ENCODE results near the gene DRP2.
"Not testable (repeated sequence)": the region's sequence is repeated elsewhere in the genome, so short reads cannot be mapped to it uniquely, and the experiment has no call there.

The DRP2 gene

DNA sequence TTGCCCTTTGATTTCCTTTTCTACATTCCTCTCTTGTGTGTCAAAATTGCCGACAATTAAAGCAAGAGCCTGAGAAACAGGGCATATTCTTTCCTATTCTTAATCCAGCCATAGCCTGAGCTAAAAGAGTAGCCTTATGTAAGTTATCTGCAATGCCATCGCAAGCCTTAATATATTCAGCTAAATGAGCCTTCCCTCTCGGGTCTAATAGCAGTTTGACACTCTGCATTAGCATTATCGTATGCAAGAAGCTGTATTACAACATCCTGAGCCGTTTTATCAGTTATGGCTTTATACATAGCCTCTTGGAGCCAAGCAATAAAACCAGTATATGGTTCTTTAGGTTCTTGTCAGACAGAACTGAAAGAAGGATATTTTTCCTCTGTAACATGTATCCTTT is 31.6 kb upstream of the DRP2 start:
- H3K4me2 ChIP-seq (ENCODE audit: low read length); H3K9ac ChIP-seq (ENCODE audit: low read length): not testable (repeated sequence)

GRCh38 chrX:101190736-101191135 is 28.9 kb upstream of the DRP2 start:
- no peak overlapping the region for H3K4me3 ChIP-seq (ENCODE audit: low read depth, low read length, poor library complexity, severe bottlenecking)
- no peak overlapping the region for H3K9ac ChIP-seq (ENCODE audit: low read length)
- H2AFZ ChIP-seq (ENCODE audit: low read length), result no peak overlapping the region
- no peaks in the 10 kb centered on the region for H3K27me3 ChIP-seq (ENCODE audit: insufficient read depth, low read length)
- no peaks in the 10 kb centered on the region for H3K79me2 ChIP-seq (ENCODE audit: insufficient read depth, low read length)
- no peak for TF ChIP-seq CTCF (IDR thresholded peaks at IDR 0.05; ENCODE audit: low read length)
- no peak for TF ChIP-seq EZH2 (IDR thresholded peaks at IDR 0.05; ENCODE audit: borderline replicate concordance, low read length)
- no peak overlapping the region for H3K27ac ChIP-seq (ENCODE audit: low read depth, low read length, poor library complexity, severe bottlenecking)
- no peaks in the 10 kb centered on the region for H3F3A ChIP-seq (ENCODE audit: insufficient read depth, low read length)
- no peaks in the 10 kb centered on the region for H3K9me2 ChIP-seq (ENCODE audit: low read depth, low read length)
- no peak overlapping the region for H3K4me2 ChIP-seq (ENCODE audit: low read length)
- H3K4me1 ChIP-seq (ENCODE audit: insufficient read depth, low read length, severe bottlenecking), result no peaks in the 10 kb centered on the region
- no peaks in the 10 kb centered on the region for H3K9me3 ChIP-seq (ENCODE audit: low read length)
- no peaks in the 10 kb centered on the region for H3K36me3 ChIP-seq (ENCODE audit: insufficient read depth, low read length)
- no peaks in the 10 kb centered on the region for H4K20me1 ChIP-seq (ENCODE audit: insufficient read depth, low read length)

More for the DNA sequence above, 31.6 kb upstream of the DRP2 start:
- H3K36me3 ChIP-seq (ENCODE audit: insufficient read depth, low read length); H3K4me1 ChIP-seq (ENCODE audit: insufficient read depth, low read length, severe bottlenecking); H3K4me3 ChIP-seq (ENCODE audit: low read depth, low read length, poor library complexity, severe bottlenecking); H3F3A ChIP-seq (ENCODE audit: insufficient read depth, low read length); H3K27ac ChIP-seq (ENCODE audit: low read depth, low read length, poor library complexity, severe bottlenecking); H3K9me3 ChIP-seq (ENCODE audit: low read length); H4K20me1 ChIP-seq (ENCODE audit: insufficient read depth, low read length); H3K79me2 ChIP-seq (ENCODE audit: insufficient read depth, low read length); H3K9me2 ChIP-seq (ENCODE audit: low read depth, low read length); H3K27me3 ChIP-seq (ENCODE audit: insufficient read depth, low read length); H2AFZ ChIP-seq (ENCODE audit: low read length): not testable (repeated sequence)

DNA sequence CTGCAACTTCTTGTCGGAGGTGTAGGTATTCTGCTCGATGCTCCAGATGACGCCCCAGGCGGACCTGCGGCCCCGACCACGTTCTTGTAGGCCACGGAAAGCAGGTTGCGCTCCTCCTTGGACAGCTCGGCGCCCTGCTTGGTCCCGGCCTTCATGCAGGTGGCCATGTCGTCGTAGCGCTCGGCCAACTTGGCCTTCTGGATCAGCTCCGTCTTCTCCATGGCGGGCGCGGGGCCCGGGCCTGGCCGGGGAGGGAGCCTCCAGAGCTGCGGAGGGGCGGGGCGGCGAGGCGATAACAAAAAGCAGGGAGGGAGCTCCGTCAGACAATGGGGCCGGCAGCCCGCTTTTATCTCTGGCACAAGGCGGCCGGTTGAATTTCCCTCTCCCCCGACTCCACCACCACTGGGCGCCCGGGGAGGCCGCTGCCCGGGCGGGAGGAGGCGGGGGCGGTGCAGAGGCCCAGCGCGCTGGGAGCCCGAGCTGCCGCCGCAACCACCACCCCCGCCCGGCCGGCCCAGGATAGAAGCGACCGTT is 28.3 kb upstream of the DRP2 start:
- Histone ChIP-seq H3K79me2 (ENCODE audit: insufficient read depth, low read length) (no peaks in the 10 kb centered on the region), H3K4me3 (ENCODE audit: low read depth, low read length, poor library complexity, severe bottlenecking) (no peak overlapping the region), H3K4me1 (ENCODE audit: insufficient read depth, low read length, severe bottlenecking) (no peaks in the 10 kb centered on the region), H2AFZ (ENCODE audit: low read length) (no peak overlapping the region), H3K27ac (ENCODE audit: low read depth, low read length, poor library complexity, severe bottlenecking) (no peak overlapping the region), H3K9me3 (ENCODE audit: low read length) (no peaks in the 10 kb centered on the region), H3K9me2 (ENCODE audit: low read depth, low read length) (no peaks in the 10 kb centered on the region), H4K20me1 (ENCODE audit: insufficient read depth, low read length) (no peaks in the 10 kb centered on the region), H3K9ac (ENCODE audit: low read length) (no peak overlapping the region), H3K27me3 (ENCODE audit: insufficient read depth, low read length) (no peaks in the 10 kb centered on the region), H3K36me3 (ENCODE audit: insufficient read depth, low read length) (no peaks in the 10 kb centered on the region), H3F3A (ENCODE audit: insufficient read depth, low read length) (no peaks in the 10 kb centered on the region), H3K4me2 (ENCODE audit: low read length) (no peak overlapping the region)
- TF ChIP-seq EZH2 (IDR thresholded peaks at IDR 0.05; ENCODE audit: borderline replicate concordance, low read length), result no peak
- no peak for TF ChIP-seq CTCF (IDR thresholded peaks at IDR 0.05; ENCODE audit: low read length)

GRCh38 chrX:101195442-101196173 is 24.0 kb upstream of the DRP2 start:
- Histone ChIP-seq H3K27ac (ENCODE audit: low read depth, low read length, poor library complexity, severe bottlenecking) (no peak overlapping the region), H3K36me3 (ENCODE audit: insufficient read depth, low read length) (no peaks in the 10 kb centered on the region), H3K9me3 (ENCODE audit: low read length) (no peaks in the 10 kb centered on the region), H3K4me3 (ENCODE audit: low read depth, low read length, poor library complexity, severe bottlenecking) (no peak overlapping the region), H3K9ac (ENCODE audit: low read length) (no peak overlapping the region), H3K79me2 (ENCODE audit: insufficient read depth, low read length) (no peaks in the 10 kb centered on the region), H3K4me1 (ENCODE audit: insufficient read depth, low read length, severe bottlenecking) (no peaks in the 10 kb centered on the region), H3F3A (ENCODE audit: insufficient read depth, low read length) (no peaks in the 10 kb centered on the region), H3K27me3 (ENCODE audit: insufficient read depth, low read length) (no peaks in the 10 kb centered on the region), H3K9me2 (ENCODE audit: low read depth, low read length) (no peaks in the 10 kb centered on the region), H2AFZ (ENCODE audit: low read length) (no peak overlapping the region), H3K4me2 (ENCODE audit: low read length) (no peak overlapping the region), H4K20me1 (ENCODE audit: insufficient read depth, low read length) (no peaks in the 10 kb centered on the region)
- TF ChIP-seq EZH2 (IDR thresholded peaks at IDR 0.05; ENCODE audit: borderline replicate concordance, low read length), result no peak
- no peak for TF ChIP-seq CTCF (IDR thresholded peaks at IDR 0.05; ENCODE audit: low read length)

Measured in OCI-LY1 (cell line).